Measurements from ENCODE around the gene ARL6IP4.

DNA sequence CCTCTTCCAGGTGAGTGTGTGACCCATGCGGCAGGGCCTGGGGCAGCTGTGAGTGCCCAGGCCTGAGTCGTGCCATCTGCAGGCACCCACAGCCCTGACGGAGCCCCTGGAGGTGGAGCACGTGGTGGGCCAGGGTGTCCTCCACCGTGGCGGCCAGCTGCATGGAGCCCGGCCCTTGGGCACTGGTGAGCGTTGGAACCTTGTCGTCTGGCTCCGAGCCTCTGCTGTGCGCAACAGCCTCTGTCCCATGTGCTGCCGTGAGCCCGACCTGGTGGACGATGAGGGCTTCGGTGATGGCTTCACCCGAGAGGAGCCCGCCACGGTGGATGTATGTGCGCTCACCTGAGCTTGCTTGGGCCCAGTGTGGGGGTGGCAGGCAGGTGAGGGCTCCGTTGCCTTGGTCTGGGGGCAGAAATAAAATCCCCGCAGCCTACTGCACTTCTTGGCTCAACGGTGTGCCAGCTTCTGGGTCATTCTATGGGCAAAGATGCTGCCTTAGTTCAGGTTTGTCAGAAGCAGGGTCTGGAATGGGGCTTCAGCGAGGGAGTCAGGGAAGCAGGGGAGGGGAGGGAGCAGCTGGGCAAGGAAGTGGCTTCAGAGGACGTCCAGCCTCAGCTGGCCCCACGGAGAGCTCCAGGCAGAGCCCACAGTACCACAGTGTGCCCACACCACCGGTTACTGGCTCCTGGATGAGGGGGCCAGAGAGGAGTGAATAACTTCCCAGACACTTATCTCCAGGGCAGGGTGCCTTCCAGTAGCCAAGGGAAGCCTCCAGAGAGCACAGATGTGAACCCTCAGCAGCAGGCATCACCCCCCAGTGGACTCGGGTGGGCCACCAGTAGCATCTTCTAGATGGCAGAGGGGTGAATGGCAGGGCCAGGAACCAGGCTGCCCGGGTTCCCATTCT is 1.2 kb upstream of the ARL6IP4 start:
- TF ChIP-seq, protein P1, sequence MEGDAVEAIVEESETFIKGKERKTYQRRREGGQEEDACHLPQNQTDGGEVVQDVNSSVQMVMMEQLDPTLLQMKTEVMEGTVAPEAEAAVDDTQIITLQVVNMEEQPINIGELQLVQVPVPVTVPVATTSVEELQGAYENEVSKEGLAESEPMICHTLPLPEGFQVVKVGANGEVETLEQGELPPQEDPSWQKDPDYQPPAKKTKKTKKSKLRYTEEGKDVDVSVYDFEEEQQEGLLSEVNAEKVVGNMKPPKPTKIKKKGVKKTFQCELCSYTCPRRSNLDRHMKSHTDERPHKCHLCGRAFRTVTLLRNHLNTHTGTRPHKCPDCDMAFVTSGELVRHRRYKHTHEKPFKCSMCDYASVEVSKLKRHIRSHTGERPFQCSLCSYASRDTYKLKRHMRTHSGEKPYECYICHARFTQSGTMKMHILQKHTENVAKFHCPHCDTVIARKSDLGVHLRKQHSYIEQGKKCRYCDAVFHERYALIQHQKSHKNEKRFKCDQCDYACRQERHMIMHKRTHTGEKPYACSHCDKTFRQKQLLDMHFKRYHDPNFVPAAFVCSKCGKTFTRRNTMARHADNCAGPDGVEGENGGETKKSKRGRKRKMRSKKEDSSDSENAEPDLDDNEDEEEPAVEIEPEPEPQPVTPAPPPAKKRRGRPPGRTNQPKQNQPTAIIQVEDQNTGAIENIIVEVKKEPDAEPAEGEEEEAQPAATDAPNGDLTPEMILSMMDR (IDR thresholded peaks at IDR 0.05), result no peak
- no peak for TF ChIP-seq POLR2A (IDR thresholded peaks at IDR 0.05)
